ENCODE data around the gene IFFO2. TPM values are rescaled to one million over a fixed set of nuclear protein-coding genes. Genes with fewer than 3 reads are reported as not detected.

Gene IFFO2
- total RNA-seq, 5 donors from 2014 or later (not counting 1 experiment from before 2014, with no cell fraction given), result 36.0 to 76.2 (median 37.7) TPM

- H3K36me3 ChIP-seq (ENCODE audit: control insufficient read depth in 2 of 2, extremely low read depth in 1 of 2, insufficient read depth in 1 of 2, low read length in 1 of 2), result peaks cover 0 to 1% of the 10 kb centered on the region in 2 donors
- H3K27ac ChIP-seq (ENCODE audit: low read length), result no peak overlapping the region
- Mint-ChIP-seq H3K4me3 (no peak overlapping the region), H3K4me1 (peaks cover 66 to 89% (median 76%) of the 10 kb centered on the region in 3 donors), H3K27ac (peak overlapping the region; percentile 55 to 61), H3K9me3 (no peaks in the 10 kb centered on the region), H3K27me3 (no peaks in the 10 kb centered on the region), H3K36me3 (no peaks in the 10 kb centered on the region)
- H3K4me3 ChIP-seq (ENCODE audit: control insufficient read depth in 1 of 2, extremely low read depth in 1 of 2, low read length in 1 of 2), result no peak overlapping the region
- WGBS (ENCODE audit: insufficient coverage), result 90% methylated on average over 14 of the region's 14 CpGs
- DNase-seq (no peak), ATAC-seq (replicated peaks in 1 of 4) (no peak)
- POLR2A ChIA-PET, result no interaction called here
- no peaks in the 10 kb centered on the region for H3K27me3 ChIP-seq (replicated peaks in 1 of 2; ENCODE audit: control insufficient read depth in 2 of 2, extremely low read depth in 1 of 2, insufficient read depth in 2 of 2, low read length in 1 of 2)
- H3K9me3 ChIP-seq, result no peaks in the 10 kb centered on the region
- H3K4me1 ChIP-seq (ENCODE audit: control insufficient read depth in 1 of 2, extremely low read depth in 1 of 2, insufficient read depth in 2 of 2, low read length in 2 of 2), result peaks cover 6 to 97% of the 10 kb centered on the region in 2 experiments
- CTCF ChIA-PET, result no interaction called here
Observed at GRCh38 chr1:18938008-18938706, 18.3 kb downstream of the IFFO2 start.

GRCh38 chr1:18937539-18937938 is 18.9 kb downstream of the IFFO2 start:
- Mint-ChIP-seq H3K27ac (peak overlapping the region; percentile 61 to 89), H3K27me3 (no peaks in the 10 kb centered on the region), H3K4me3 (no peak overlapping the region), H3K36me3 (no peaks in the 10 kb centered on the region), H3K9me3 (no peaks in the 10 kb centered on the region), H3K4me1 (peaks cover 72 to 94% (median 80%) of the 10 kb centered on the region in 3 donors)
- ChIA-PET CTCF (no interaction called here), POLR2A (interaction anchor here in 1 of 2 donors (0.5 to 1.0 kb wide), 2 partner anchors 10 to 47 kb away, joined by 3 to 6 read pairs; no protein-coding TSS in a partner anchor)
- H3K27ac ChIP-seq (ENCODE audit: low read length), result no peak overlapping the region
- no peak overlapping the region for H3K4me3 ChIP-seq (ENCODE audit: control insufficient read depth in 1 of 2, extremely low read depth in 1 of 2, low read length in 1 of 2)
- 88% methylated on average over 4 of the region's 8 CpGs for WGBS (ENCODE audit: insufficient coverage)
- no peak for DNase-seq
- no peaks in the 10 kb centered on the region for H3K27me3 ChIP-seq (replicated peaks in 1 of 2; ENCODE audit: control insufficient read depth in 2 of 2, extremely low read depth in 1 of 2, insufficient read depth in 2 of 2, low read length in 1 of 2)
- H3K9me3 ChIP-seq, result no peaks in the 10 kb centered on the region
- H3K36me3 ChIP-seq (ENCODE audit: control insufficient read depth in 2 of 2, extremely low read depth in 1 of 2, insufficient read depth in 1 of 2, low read length in 1 of 2), result no peaks in the 10 kb centered on the region
- H3K4me1 ChIP-seq (ENCODE audit: control insufficient read depth in 1 of 2, extremely low read depth in 1 of 2, insufficient read depth in 2 of 2, low read length in 2 of 2), result peaks cover 6 to 97% of the 10 kb centered on the region in 2 experiments
- no peak for ATAC-seq (replicated peaks in 1 of 4)

GRCh38 chr1:18936814-18937481 is 19.5 kb downstream of the IFFO2 start:
- H3K27ac Mint-ChIP-seq, result peak overlapping the region; percentile 88 to 89
- CTCF ChIA-PET, result no interaction called here

GRCh38 chr1:18936471-18936813 is 20.0 kb downstream of the IFFO2 start:
- Mint-ChIP-seq H3K36me3 (peaks cover 2% of the 10 kb centered on the region), H3K4me3 (no peak overlapping the region), H3K9me3 (no peaks in the 10 kb centered on the region), H3K27ac (peak overlapping the region; percentile 88 to 89), H3K4me1 (peaks cover 80 to 94% (median 81%) of the 10 kb centered on the region in 3 donors), H3K27me3 (no peaks in the 10 kb centered on the region)
- ATAC-seq (replicated peaks in 1 of 4) (no peak), DNase-seq (no peak)
- CTCF ChIA-PET, result no interaction called here
- Histone ChIP-seq H3K27me3 (replicated peaks in 1 of 2; ENCODE audit: control insufficient read depth in 2 of 2, extremely low read depth in 1 of 2, insufficient read depth in 2 of 2, low read length in 1 of 2) (no peaks in the 10 kb centered on the region), H3K9me3 (no peaks in the 10 kb centered on the region), H3K27ac (ENCODE audit: low read length) (no peak overlapping the region), H3K36me3 (ENCODE audit: control insufficient read depth in 2 of 2, extremely low read depth in 1 of 2, insufficient read depth in 1 of 2, low read length in 1 of 2) (no peaks in the 10 kb centered on the region), H3K4me1 (ENCODE audit: control insufficient read depth in 1 of 2, extremely low read depth in 1 of 2, insufficient read depth in 2 of 2, low read length in 2 of 2) (peaks cover 6 to 97% of the 10 kb centered on the region in 2 experiments), H3K4me3 (ENCODE audit: control insufficient read depth in 1 of 2, extremely low read depth in 1 of 2, low read length in 1 of 2) (no peak overlapping the region)
- POLR2A ChIA-PET, result no interaction called here
- WGBS (ENCODE audit: insufficient coverage), result 96% methylated on average over 3 of the region's 3 CpGs

More at GRCh38 chr1:18936814-18937481, 19.5 kb downstream of the IFFO2 start:
- Mint-ChIP-seq H3K9me3 (no peaks in the 10 kb centered on the region), H3K36me3 (no peaks in the 10 kb centered on the region), H3K4me3 (no peak overlapping the region), H3K27me3 (no peaks in the 10 kb centered on the region), H3K4me1 (peaks cover 78 to 94% (median 81%) of the 10 kb centered on the region in 3 donors)
- no peak overlapping the region for H3K27ac ChIP-seq (ENCODE audit: low read length)
- WGBS (ENCODE audit: insufficient coverage), result 98% methylated on average over 8 of the region's 11 CpGs
- no peak overlapping the region for H3K4me3 ChIP-seq (ENCODE audit: control insufficient read depth in 1 of 2, extremely low read depth in 1 of 2, low read length in 1 of 2)
- POLR2A ChIA-PET, result interaction anchor here (0.5 to 1.0 kb wide), 3 partner anchors 9 to 48 kb away, joined by 3 to 6 read pairs (median 5); no protein-coding TSS in a partner anchor
- no peaks in the 10 kb centered on the region for H3K27me3 ChIP-seq (replicated peaks in 1 of 2; ENCODE audit: control insufficient read depth in 2 of 2, extremely low read depth in 1 of 2, insufficient read depth in 2 of 2, low read length in 1 of 2)
- DNase-seq (no peak), ATAC-seq (replicated peaks in 1 of 4) (no peak)
- H3K4me1 ChIP-seq (ENCODE audit: control insufficient read depth in 1 of 2, extremely low read depth in 1 of 2, insufficient read depth in 2 of 2, low read length in 2 of 2), result peaks cover 6 to 97% of the 10 kb centered on the region in 2 experiments
- H3K9me3 ChIP-seq, result no peaks in the 10 kb centered on the region
- H3K36me3 ChIP-seq (ENCODE audit: control insufficient read depth in 2 of 2, extremely low read depth in 1 of 2, insufficient read depth in 1 of 2, low read length in 1 of 2), result no peaks in the 10 kb centered on the region

- no peak overlapping the region for H3K4me3 ChIP-seq (ENCODE audit: control insufficient read depth in 1 of 2, extremely low read depth in 1 of 2, low read length in 1 of 2)
- ChIA-PET POLR2A (no interaction called here), CTCF (no interaction called here)
- no peaks in the 10 kb centered on the region for H3K9me3 ChIP-seq
- 44% methylated on average over 4 of the region's 14 CpGs for WGBS (ENCODE audit: insufficient coverage)
- H3K27me3 Mint-ChIP-seq, result no peaks in the 10 kb centered on the region
- H3K27ac Mint-ChIP-seq, result peak overlapping the region; percentile 89 to 96
- peak overlapping the region; percentile 2 to 53 (median 10) for H3K4me3 Mint-ChIP-seq
- peaks cover 6 to 97% of the 10 kb centered on the region in 2 experiments for H3K4me1 ChIP-seq (ENCODE audit: control insufficient read depth in 1 of 2, extremely low read depth in 1 of 2, insufficient read depth in 2 of 2, low read length in 2 of 2)
- ATAC-seq (replicated peaks in 1 of 4), result peak in 2 of 4 experiments; percentile 70 to 71
- no peaks in the 10 kb centered on the region for H3K27me3 ChIP-seq (replicated peaks in 1 of 2; ENCODE audit: control insufficient read depth in 2 of 2, extremely low read depth in 1 of 2, insufficient read depth in 2 of 2, low read length in 1 of 2)
- peaks cover 80 to 94% (median 81%) of the 10 kb centered on the region in 3 donors for H3K4me1 Mint-ChIP-seq
- DNase-seq, result peak in 6 of 35 experiments; percentile 13 to 50 (median 41)
- H3K36me3 ChIP-seq (ENCODE audit: control insufficient read depth in 2 of 2, extremely low read depth in 1 of 2, insufficient read depth in 1 of 2, low read length in 1 of 2), result no peaks in the 10 kb centered on the region
- no peaks in the 10 kb centered on the region for H3K9me3 Mint-ChIP-seq
- peak overlapping the region; percentile 41 for H3K27ac ChIP-seq (ENCODE audit: low read length)
- peaks cover 4% of the 10 kb centered on the region for H3K36me3 Mint-ChIP-seq
Observed at GRCh38 chr1:18934205-18935000, 22.1 kb downstream of the IFFO2 start.

- no peak for DNase-seq
- Mint-ChIP-seq H3K4me3 (no peak overlapping the region), H3K27ac (peak overlapping the region; percentile 79 to 97), H3K4me1 (peaks cover 86 to 96% (median 89%) of the 10 kb centered on the region in 3 donors), H3K9me3 (no peaks in the 10 kb centered on the region), H3K27me3 (no peaks in the 10 kb centered on the region), H3K36me3 (peaks cover 4% of the 10 kb centered on the region)
- 90% methylated on average over 2 of the region's 7 CpGs for WGBS (ENCODE audit: insufficient coverage)
- no peaks in the 10 kb centered on the region for H3K27me3 ChIP-seq (replicated peaks in 1 of 2; ENCODE audit: control insufficient read depth in 2 of 2, extremely low read depth in 1 of 2, insufficient read depth in 2 of 2, low read length in 1 of 2)
- CTCF ChIA-PET, result no interaction called here
- H3K27ac ChIP-seq (ENCODE audit: low read length), result no peak overlapping the region
- no peaks in the 10 kb centered on the region for H3K9me3 ChIP-seq
- no peak for ATAC-seq (replicated peaks in 1 of 4)
- no peaks in the 10 kb centered on the region for H3K36me3 ChIP-seq (ENCODE audit: control insufficient read depth in 2 of 2, extremely low read depth in 1 of 2, insufficient read depth in 1 of 2, low read length in 1 of 2)
- POLR2A ChIA-PET, result no interaction called here
- no peak overlapping the region for H3K4me3 ChIP-seq (ENCODE audit: control insufficient read depth in 1 of 2, extremely low read depth in 1 of 2, low read length in 1 of 2)
- peaks cover 13 to 97% of the 10 kb centered on the region in 2 experiments for H3K4me1 ChIP-seq (ENCODE audit: control insufficient read depth in 1 of 2, extremely low read depth in 1 of 2, insufficient read depth in 2 of 2, low read length in 2 of 2)
Observed at GRCh38 chr1:18932879-18933278, 23.6 kb downstream of the IFFO2 start.
